Renal pelvis (tissue), 4 donors: ENCODE data around the gene OSCP1. TPM values are rescaled to one million over a fixed set of nuclear protein-coding genes. Genes with fewer than 3 reads are reported as not detected.
A peak's percentile ranks its signal among the peaks of the same experiment; 100 is the strongest.

Source experiments
- DNase-seq: peaks from one replicate; pipeline ENCODE4 v3.0.0-alpha.2; 2013
- polyA plus RNA-seq, 3 donors: library from polyadenylated mRNA; unstranded; fragments of 120-200 nt; gene quantifications; one replicate each; pipeline ENCODE4 v1.2.1, GENCODE V29; 2013; ENCODE audit not compliant: insufficient read length in 3 of 3

Gene OSCP1
- polyA plus RNA-seq, 3 donors: 20.2 to 23.9 (median 21.4) TPM

DNA sequence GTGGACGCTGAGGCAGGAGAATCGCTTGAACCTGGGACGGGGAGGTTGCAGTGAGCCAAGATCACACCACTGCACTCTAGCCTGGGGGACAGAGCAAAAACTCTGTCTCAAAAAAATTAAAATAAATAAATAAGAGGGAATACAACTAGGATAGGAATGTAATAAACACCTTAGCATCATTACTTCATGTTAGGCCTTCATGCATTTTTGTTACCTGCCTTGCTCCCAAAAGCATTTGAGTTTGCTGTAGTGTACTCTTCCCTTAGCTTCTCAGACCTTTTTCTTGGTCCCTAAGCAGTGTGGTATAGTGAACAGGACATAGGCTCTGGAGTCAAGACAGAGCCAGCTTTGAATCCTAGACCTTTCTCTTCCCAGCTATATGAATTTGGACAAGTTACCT is 2.8 kb upstream of the OSCP1 start:
- no peak for DNase-seq

DNA sequence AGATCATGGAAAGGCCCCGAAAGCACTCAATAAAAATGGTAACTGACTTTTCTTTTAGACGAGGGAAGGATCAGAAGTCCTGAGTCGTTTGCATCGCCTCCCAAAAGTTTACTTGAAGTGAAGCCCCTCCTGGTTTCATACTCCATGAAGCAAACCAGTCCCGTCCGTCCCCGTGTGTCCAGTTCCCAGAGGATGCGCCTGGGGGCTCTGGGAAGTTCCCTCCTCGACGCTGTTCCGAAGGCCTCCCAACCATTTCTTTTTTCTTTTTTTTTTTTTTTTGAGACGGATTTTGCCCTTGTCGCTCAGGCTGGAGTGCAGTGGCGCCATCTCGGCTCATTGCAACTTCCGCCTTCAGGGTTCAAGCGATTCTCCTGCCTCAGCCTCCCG is 661 bp upstream of the OSCP1 start:
- peak; percentile 30 for DNase-seq

DNA sequence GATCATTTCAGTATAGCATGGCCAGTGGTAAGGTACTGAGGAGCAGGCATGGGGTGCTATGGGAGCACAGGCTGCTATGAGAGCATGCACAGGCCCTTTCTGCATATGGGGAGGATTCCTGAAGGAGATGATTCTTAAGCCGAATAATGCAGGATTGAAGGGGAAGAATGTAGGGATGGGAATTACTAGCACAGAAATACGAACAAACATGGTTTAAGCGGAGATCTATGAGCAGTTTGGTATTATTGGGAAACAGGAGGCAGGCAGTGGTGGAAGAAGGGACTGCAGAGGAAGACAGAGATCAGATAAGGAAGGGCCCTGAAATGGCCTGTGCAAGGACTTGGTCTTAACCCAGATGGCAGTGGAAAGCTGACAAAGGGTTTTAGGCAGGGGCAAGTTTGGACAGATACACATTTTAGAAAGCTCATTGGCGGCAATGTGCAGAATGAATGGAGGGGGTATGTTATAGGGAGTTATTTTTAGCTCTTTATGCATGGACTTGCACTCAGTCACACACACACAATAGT is 1.7 kb downstream of the OSCP1 start:
- no peak for DNase-seq

DNA sequence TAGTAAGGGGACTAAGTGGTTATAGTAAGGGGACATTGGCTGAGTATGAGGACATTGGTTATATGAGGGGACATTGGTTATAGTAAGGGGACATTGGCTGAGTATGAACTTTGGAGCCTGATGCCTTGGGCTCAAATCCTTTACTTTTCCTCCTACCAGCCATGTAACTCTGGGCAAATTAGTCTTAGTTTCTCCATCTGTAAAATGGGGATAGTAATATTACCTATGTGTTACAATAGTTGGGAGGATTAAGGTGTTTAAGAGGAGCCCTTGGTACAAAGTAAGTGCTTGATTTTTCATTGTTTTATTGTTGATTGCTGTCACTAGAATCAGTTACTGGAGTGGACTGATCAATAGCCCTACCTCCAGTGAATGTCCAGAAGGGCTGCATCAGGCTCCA is 2.8 kb downstream of the OSCP1 start:
- DNase-seq: no peak

DNA sequence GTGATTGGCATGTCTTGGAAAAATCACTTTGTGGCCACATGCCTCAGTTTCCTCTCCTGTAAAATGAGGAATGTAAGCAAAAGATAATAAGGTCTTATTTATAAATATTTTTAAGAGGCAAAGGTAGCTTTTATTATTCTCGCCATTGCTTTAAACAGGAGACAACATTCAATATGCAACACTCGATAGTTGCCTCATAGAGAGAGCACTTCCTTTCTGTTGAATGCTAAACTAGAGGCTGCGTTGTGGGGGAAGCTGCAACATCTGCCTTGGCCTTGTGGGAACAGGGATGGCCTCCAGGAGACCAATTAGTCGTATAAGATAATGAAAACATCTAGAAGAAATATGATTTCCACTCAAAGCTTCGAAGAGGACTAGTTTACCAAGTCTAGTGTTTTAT is 3.5 kb downstream of the OSCP1 start:
- DNase-seq: no peak

- DNase-seq: no peak
Observed at GRCh38 chr1:36446271-36446670, 4.0 kb downstream of the OSCP1 start.

GRCh38 chr1:36443297-36443696 is 7.0 kb downstream of the OSCP1 start:
- DNase-seq: no peak

DNA sequence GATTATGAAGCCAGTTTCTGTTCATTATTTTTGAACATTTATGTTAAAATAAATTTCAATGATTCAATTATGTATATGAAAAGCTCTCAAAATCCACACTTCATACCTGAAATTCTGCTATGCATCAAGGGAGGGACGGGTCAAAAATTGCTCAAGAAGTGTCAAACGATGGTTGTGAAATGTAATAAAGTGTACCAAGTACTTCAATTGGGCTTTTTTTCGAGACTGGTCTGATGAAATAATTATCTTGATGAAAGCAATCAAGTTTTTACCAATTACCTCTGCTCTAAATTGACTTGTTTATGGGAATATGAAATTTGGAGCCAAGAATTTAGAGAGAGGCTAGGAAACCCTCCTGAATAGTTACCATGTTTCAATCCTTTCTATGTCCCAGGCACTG is 7.9 kb downstream of the OSCP1 start:
- DNase-seq: no peak

DNA sequence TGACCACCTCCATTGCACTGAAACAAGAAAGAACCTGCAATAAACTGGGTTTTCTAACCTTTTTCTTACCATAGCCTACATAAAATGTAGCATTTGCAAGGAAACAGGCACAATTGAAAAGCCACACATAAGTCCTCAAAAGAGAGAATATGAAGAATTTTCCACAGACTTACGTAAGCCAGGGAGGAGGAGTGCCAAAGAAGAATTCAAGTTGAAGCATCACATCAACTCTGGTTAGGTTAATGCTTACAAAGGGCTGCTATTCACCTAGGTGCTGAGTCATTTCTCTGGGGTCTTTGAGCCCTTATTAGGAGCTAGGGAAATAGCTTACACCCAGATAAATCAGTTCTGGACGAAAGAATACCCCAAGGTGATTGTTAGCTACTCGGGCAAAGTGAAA is 9.6 kb downstream of the OSCP1 start:
- no peak for DNase-seq

- no peak for DNase-seq
Observed at GRCh38 chr1:36440044-36440443, 10.2 kb downstream of the OSCP1 start.

GRCh38 chr1:36438715-36439114 is 11.5 kb downstream of the OSCP1 start:
- DNase-seq: no peak

DNA sequence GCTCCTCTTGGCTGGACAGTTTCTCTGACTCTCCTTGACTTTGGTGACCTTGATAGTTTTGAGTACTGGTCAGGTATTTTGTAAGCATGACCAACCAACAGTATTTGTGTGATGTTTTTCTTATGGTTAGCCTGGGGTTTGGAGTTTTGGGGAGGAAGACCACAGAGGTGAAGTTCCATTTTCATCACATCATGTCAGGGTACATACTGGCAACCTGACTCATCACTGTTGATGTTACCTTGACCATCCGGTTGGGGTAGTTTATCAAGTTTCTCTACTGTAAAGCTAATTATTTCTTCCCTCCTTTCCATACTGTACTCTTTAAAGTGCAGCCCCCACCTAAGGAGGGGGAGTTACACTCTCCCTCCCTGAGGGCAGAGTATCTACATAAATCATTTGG is 13.4 kb downstream of the OSCP1 start:
- DNase-seq: no peak

DNA sequence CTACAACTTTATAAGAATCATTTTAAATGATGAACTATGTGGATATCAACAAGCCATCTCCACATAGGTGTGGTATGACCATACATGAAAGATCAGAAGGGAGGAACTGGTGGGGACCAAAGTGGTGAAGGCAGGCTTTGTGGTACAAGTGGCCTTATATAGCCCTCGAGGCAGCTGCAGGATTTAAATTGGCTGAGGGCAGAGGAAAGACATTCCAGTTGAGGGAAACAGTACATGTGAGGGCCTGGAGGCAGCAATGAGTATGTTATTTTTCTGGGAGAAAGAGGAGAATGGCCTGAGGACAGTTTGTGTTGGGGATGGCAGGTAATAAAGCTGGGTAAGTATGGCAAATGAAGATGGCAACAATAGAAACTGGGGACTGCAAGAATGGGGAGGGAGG is 17.1 kb downstream of the OSCP1 start:
- DNase-seq: no peak

- DNase-seq: no peak
Observed at GRCh38 chr1:36432616-36433015, 17.6 kb downstream of the OSCP1 start.

DNA sequence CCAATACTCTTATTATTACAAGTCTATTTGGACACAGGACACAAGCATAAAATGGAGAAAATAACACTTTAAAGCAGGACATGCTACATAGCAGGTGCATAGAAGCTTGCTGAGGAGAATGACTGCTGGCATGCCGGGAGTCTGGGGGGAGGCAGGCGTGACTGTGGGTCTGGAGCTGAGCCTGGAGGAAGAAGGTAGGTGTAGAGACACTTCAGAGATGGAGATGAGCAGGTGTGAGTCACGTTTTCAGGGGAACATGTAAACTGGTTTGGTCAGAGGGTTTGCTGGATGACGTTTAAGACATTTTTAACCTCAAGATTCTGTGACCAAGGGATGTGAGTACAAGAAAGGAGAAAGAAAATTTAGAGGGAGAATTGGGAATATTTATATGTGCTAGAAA is 24.5 kb downstream of the OSCP1 start:
- no peak for DNase-seq

DNA sequence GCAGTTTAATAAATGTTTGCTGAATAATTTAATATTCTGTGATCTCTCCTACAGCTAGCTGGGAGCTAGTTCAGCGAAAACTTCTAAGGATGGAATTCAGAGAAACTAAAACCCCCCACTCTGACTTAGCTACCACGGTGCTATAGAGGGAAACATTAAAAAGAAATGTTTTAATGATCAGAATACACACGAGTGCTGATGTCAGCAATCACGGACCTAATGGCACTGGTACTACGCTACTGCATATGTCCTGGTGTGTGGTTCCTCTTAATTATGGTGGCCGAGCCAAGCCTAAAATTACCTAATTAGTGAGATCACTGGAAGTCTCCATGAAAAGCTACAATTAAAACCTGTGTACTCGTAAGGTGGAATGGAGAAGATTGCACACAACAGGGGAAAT is 28.6 kb downstream of the OSCP1 start:
- no peak for DNase-seq

GRCh38 chr1:36420836-36421317 is 29.4 kb downstream of the OSCP1 start:
- DNase-seq: peak; percentile 74

DNA sequence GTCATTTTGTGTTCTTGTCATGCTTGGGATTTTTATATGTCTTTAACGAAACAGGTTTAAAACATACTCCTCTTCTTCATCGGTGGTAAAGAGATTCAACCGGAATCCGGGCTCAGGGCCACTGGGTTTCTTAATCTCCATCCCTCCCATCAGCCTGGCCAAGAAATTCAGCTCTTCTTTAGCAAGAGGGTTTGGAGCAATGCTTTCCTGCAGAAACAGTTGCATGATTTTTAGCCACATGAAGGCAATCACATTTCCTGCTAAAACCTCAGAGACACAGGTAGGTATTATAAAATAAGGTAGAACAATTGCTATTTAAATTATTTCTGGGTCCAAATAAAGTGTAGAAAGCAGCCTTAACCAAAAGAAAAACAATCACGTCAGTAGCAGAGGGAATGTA is 29.8 kb downstream of the OSCP1 start:
- no peak for DNase-seq

- DNase-seq: no peak
Observed at GRCh38 chr1:36419569-36419968, 30.7 kb downstream of the OSCP1 start.

DNA sequence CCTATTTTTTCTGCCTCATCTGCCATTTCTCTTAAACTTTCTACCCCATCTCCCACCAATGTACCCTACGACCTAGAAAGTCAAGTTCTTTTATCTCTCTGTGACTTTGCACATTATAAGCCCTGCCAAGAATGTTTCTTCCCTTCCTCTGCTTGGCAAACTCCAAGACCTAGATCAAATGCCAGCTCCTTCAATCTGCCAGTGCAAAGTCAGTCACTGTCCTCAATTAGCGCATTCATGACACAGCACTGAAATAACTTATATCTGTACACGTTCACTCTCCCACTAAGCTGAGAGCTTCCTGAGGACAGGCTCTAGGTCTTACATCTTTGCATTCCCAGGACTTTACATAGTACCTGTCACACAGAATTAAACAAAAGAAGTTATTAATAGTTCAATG is 31.1 kb downstream of the OSCP1 start:
- no peak for DNase-seq

DNA sequence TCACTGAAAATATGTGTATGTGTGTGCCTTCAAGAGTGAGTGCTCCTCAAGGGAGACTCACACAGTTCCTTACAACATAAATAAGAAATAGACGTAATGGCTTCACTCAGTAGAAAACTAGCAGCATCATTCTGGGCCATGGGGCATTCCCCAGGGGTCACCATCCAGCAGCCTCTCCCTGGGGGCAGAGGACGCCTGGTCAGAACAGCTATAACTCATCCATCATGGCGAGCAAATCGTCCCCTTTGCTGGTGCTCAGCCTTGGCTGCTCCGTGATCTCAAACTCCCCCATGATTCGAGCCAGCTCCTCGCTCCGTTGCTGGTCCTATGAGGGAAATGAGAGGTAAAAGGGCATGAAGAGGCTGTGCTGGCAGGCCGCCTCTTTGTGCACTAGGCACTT is 32.3 kb downstream of the OSCP1 start:
- no peak for DNase-seq

GRCh38 chr1:36415661-36416326 is 34.5 kb downstream of the OSCP1 start:
- no peak for DNase-seq

DNA sequence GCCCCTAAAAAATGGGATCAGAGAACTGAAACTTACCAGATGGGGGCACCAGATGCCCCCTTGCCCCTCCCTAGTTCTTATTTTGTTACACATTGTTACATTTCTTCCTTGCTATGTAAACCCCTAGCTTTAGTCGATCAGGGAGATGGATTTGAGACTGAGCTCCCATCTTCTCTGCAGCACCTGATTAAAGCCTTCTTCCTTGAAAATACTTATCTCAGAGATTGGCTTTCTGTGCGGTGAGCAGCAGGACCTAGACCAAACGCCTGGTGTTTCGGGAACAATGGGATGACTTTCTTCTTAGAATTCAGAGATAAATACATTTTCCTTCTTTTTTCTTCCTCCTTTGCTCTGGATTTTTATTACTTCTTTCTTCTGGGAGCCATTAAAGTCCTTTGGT is 35.9 kb downstream of the OSCP1 start:
- no peak for DNase-seq
